ENCODE measurements around the gene FBXW12.
"Not testable (repeated sequence)": the region's sequence is repeated elsewhere in the genome, so short reads cannot be mapped to it uniquely, and the experiment has no call there.

FBXW12 gene, protein sequence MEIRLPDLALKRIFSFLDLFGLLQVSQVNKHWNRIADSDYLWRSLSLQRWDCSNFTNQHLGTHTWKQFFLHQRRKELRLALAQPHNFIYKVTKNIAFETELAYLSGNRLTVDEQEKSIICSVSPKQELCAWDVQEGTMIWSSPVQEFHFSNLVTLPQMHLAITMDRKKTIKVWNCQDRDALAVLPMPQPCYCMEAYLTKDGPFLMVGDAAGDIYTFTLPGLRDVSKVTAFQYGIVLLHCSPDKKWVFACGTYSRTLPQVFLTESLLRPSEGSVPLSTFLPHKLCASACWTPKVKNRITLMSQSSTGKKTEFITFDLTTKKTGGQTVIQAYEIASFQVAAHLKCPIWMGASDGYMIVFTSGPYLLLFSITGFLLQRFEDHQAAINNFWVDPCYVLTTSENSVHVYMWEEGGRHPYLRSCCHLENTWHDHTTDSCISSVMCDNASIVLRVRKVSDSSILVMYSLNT

GRCh38 chr3:48371651-48372376 is at the start of gene FBXW12:
FBXW12 (plus strand) TSS chr3:48372219; CDS start chr3:48372768, 549 bp downstream.
- DNase-seq (ENCODE audit: low read depth), result no peak

DNA sequence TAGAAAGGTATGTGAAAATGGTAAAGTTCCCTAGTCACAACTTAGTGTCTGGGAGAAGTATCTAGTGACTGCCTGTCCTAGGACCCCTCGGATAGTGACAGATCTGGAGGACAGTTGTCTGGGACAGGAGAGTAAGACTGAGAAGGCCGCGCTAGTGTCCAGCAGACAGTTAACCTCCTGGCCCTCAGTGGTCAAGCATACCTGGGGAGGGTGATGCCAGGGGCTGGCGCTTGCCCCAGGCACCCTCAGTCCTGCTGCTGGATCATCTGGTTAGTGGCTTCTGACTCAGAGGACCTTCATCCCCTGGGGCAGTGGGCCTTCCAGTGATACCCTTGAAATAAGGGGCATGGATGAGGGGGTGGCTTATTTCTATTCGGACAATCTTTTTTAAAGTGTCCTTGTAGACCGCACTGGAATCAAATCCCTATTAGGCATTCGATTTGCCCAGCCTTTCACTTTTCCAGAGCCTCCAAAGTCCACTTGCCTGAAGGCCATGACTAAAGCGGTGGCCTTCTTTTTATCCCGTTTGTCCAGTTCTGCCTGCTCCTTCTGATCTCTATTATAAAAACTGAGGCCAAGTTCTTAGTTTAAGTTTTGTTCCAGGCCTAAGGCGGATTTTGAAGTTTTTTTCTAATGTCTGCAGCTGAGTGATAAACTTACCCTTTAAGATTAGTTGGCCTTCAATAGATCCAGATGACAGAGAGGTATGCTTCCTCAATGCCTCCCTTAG is 40.1 kb upstream of the FBXW12 start:
- not testable (repeated sequence) for DNase-seq (ENCODE audit: low read depth)

DNA sequence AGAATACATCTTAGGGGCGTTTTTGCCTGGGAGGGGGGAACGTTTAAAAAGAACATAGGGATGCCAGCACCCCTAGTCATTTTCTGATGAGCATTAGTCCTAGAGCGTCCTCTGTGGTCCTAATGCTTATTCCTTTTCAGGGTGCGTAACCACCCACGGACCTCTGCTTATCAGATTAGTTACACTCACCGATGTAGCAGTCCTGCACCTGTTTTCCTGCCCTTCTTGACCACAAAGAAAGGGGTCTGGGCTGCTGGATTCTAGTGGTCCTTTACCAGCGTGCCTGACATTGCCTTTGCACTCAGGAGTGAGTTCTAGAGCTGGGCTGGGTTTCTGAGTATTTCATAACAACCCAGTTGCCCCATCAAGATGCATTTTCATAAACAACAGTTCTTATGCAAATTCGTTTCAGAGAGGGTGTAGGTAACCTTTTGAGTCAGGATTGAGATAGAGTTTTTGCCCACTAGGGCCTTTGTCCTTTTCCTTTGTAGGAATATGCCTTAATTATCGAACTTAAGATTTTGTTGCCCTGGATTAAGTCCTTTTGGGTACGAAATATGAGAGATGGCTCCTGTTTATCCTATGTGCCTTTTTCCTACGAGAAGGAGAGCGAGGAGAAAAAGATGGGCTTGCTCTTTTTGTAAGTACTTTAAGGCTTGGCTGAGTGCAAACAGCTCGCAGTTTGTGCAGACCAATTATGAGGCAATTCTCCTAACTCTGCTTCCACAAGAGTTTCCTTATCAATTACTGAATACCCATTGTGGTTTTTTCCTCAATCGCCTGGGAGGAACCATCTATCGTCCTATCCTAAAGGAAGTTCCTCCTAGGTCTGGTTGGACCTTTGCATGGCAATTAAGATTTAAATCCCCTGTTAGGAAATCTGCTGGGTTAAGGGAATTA is 38.4 kb upstream of the FBXW12 start, which contains the start of gene SPINK8:
SPINK8 (minus strand) TSS at position 316 of the 900 bp plus-strand sequence. CDS start 5,320 bp downstream, outside the sequence.
- not testable (repeated sequence) for DNase-seq (ENCODE audit: low read depth)

DNA sequence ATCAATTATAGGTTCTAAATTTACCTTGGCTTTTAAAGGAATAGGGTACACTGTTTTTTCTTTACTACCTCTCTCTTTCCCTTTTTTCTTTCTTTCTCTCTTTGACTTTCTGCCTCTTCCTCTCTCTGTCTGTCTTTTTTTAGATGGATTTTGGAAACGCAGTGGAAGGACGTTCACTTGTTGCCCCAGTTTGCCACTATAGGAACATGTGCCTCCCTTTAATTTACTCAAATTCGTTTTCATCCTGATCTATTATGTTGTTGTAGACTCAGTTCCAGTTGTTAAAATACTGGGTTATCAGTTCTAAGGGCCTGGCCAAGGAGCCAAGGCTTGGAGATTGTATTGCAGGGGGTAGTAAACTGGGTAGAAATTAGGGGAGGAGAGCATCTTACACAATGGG is 37.4 kb upstream of the FBXW12 start:
- no peak for DNase-seq (ENCODE audit: low read depth)

DNA sequence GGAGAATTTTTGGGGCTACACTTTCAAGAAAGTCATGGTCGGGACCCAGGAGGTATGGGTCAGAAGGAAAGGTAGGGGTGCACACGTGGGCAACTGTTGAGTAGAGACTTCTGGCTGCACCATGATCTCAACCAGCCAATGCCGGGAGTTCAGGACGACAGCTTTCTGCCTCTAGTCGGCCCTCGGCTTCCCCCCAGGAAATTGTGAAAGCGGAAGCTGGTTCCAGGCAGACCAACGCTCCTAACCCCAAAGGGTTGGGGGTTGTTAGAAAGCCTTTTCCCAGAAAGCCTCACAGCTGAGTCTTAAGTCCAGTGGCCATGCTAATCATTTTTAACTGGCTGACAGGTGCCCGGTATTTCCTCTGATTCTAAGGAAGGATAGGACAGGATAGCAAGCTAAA is 36.7 kb upstream of the FBXW12 start:
- DNase-seq (ENCODE audit: low read depth), result not testable (repeated sequence)

DNA sequence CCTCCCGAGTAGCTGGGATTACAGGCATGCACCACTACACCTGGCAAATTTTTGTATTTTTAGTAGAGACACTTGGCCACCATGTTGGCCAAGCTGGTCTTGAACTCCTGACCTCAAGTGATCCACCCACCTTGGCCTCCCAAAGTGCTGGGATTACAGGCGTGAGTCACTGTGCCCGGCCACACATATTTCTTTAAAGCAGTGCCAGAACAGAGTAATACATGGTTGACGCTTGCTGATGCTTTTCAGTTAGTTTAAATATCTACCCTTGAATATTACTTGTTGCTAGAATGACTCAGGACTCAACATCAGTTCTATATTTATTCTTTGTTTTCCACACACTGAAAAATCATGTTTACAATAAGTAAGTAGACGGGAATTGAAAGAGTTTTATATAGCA is 34.5 kb upstream of the FBXW12 start:
- not testable (repeated sequence) for DNase-seq (ENCODE audit: low read depth)

DNA sequence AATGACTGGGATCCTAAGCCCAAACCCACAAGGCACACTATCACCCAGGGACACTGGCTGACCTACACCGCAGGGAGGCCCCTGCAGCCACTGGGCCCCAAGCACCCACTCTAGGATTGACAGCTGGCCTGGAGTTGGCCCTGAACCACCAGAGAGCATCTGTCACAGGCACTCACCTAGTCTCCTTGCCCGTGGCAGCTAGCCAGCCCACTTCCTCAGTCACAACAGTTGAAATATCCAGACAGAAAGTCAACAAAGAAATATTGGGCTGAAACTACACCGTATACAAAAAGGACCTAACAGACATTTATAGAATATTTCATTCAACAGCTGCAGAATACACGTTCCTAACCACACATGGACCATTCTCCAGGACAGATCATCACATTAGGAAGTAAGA is 33.4 kb upstream of the FBXW12 start:
- no peak for DNase-seq (ENCODE audit: low read depth)

GRCh38 chr3:48343432-48343831 is 28.6 kb upstream of the FBXW12 start:
- DNase-seq (ENCODE audit: low read depth), result no peak

- DNase-seq (ENCODE audit: low read depth), result no peak
These were observed 27.0 kb upstream of the FBXW12 start for GRCh38 chr3:48344867-48345507.

DNA sequence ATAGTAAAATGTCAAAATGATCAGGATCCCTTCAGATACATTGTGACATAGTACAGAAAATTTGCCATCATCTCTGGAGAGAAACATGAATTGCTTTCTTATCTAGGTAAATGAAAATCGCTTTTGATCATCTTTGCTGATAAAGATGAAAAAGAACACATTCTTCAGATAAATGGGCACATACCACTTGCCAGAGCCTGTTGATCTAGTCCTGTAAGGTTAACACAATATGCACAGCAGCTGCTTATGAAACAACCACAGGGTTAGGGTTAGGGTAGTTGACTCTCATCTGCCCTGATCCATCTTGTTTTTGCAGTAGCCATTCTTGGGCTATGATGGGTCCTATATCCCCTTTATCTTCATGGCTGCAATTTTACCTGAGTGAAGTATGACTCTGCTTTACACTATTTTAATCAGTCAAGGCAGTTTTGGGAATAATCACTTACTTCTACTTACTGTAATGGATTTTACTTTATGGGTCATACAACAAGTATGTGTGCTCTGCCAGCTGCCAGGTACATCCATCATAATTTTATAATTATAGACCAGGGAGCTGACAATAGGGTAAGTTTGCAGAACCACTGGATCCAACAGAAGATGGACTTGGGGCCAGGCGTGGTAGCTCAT is 26.0 kb upstream of the FBXW12 start:
- DNase-seq (ENCODE audit: low read depth), result no peak

GRCh38 chr3:48347500-48347899 is 24.5 kb upstream of the FBXW12 start:
- DNase-seq (ENCODE audit: low read depth), result peak; percentile 46

DNA sequence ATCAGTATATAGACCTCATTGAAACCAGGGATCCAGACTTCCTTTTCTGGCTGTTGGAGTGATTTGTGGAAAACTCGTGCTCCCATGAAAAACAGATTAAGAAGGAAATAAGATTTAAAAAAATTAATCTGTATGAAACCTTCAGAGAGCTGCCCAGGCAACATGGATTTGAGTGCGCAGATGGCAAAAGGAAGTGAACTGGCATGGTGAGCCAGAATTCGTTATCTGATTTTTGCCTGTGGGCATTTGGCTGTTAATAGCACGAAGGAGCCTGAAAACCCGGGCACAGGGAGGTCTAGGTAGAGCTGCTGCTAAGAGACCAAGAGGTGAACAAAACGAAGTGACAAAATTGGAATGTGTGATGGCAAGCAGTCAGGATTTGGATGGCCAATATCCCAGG is 19.5 kb upstream of the FBXW12 start:
- DNase-seq (ENCODE audit: low read depth), result no peak

DNA sequence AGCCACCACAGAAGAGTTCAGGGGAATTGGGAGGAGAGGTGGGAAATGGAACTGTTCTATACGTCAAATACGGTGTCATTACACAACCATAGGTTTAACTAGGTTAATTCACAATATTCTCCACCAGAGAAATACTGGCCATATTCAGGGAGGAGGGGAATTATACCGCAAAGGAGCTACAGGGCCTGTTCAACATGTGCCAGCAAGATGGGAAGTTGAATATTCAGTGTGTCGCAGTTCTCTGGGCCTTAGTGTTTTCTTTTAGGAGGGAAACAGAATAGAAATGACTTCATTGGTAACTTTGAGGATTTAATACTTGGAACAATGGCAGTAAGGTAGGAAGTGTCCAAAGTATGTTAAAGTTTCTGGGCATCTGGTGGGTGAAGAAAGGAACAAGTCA is 18.0 kb upstream of the FBXW12 start:
- no peak for DNase-seq (ENCODE audit: low read depth)

GRCh38 chr3:48356419-48356818 is 15.6 kb upstream of the FBXW12 start:
- no peak for DNase-seq (ENCODE audit: low read depth)

GRCh38 chr3:48361928-48362327 is 10.1 kb upstream of the FBXW12 start:
- no peak for DNase-seq (ENCODE audit: low read depth)

DNA sequence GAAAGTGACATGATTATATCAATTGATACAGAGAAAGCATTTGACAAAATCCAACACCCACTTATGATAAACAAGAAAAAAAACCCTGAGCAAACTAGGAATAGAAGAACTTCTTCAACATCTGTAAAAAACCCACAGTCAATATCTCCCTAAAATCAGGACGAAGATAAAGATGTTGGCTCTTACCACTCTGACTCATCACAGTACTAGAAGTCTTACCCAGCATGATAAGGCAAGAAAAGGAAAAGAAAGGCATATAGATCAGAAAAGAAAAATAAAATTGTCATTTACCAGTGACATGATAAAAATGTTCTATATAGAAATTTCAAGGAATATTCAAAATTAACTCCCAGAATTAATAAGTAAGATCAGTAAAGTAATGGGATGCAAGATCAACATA is 7.2 kb upstream of the FBXW12 start:
- DNase-seq (ENCODE audit: low read depth), result no peak

- no peak for DNase-seq (ENCODE audit: low read depth)
These were observed 4.8 kb upstream of the FBXW12 start for GRCh38 chr3:48367201-48367600.

DNA sequence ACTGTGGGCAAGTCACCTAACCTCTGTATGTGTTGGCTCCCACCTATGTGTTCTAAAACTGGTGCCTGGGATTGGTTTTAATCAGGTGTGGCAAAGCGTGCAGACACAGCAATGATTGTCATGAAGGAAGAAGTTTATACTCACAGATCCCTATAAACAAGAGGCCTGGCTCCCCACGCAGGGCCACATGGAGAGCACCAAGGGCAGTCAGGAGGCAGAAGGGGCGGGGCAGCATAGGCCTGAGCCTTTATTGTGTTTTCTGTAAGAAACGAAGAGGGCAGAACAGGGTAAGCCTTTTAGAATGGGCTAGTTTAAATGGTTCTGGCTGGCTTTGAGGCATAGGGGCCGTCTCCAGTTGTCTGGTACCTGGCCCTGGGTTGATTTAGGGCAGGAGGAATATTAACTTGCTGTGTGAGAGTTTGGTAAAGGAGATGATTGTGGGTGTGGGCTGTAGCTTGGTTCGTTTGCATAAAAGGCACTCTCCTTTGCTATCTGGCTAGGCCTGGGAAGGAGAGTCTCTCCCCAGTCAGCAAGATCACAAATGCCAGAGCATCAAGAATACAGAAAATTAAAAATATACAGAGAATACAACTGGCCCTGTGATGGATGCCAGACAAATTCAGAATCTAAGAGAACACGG is 2.2 kb upstream of the FBXW12 start:
- DNase-seq (ENCODE audit: low read depth), result no peak

- no peak for DNase-seq (ENCODE audit: low read depth)
These were observed 1.7 kb upstream of the FBXW12 start for GRCh38 chr3:48370333-48370713.

GRCh38 chr3:48372377-48372770 is 355 bp downstream of the FBXW12 start:
- DNase-seq (ENCODE audit: low read depth), result no peak

All from EH (cell line).